Mammary epithelial cell (primary cell): ENCODE measurements around the gene ZNF331.

Experiments used
- CTCF ChIP-seq, 2 donors: IDR thresholded peaks in 1 of 2; conservative IDR thresholded peaks in 1 of 2; 2 replicates each; pipeline ENCODE4 v1.5.1; 2011 to 2012; ENCODE audit warnings: inconsistent platforms in 2 of 2, low read length in 2 of 2, mild to moderate bottlenecking in 2 of 2, control low read depth in 1 of 2, low read depth in 1 of 2; ENCODE audit not compliant: insufficient read depth in 1 of 2; ENCODE audit errors: extremely low read depth in 1 of 2
- EZH2 ChIP-seq: IDR thresholded peaks from 2 replicates; pipeline ENCODE4 v1.6.1; 2012; ENCODE audit warnings: low read length, inconsistent platforms, borderline replicate concordance

DNA sequence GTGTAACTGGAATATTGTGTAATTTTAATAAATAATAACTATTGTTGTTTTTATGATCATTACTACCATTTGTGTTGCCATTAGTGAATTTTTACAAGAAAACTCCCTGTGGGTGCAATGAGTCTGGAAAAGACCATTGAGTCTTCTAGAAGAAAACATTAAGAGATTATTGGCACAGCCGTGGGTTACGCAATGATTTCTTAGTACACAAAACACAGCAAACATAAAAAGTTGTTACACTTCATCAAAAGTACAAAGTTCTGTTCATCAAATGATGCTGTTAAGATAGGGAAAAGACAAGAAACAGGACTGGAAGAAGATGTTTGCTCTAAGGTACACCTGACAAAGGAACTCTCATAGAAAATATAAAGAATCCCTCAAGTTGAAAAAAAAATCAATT lies 41.6 kb downstream of the ZNF331 start:
- TF ChIP-seq EZH2 (no peak), CTCF (conservative IDR thresholded peaks at IDR 0.05 in 1 of 2, IDR thresholded peaks at IDR 0.05 in 1 of 2; ENCODE audit: extremely low read depth in 1 of 2, insufficient read depth in 1 of 2, low read depth in 1 of 2, low read length in 2 of 2) (no peak)
